CD4-positive, alpha-beta T cell treated with Interleukin-15 for 1 hour (primary cell): ENCODE measurements around the gene PVALB.
A peak's percentile ranks its signal among the peaks of the same experiment; 100 is the strongest.

ENCODE experiments used
- DNase-seq: peaks from one replicate; pipeline ENCODE4 v3.0.0-alpha.2; 2020

PVALB gene

DNA sequence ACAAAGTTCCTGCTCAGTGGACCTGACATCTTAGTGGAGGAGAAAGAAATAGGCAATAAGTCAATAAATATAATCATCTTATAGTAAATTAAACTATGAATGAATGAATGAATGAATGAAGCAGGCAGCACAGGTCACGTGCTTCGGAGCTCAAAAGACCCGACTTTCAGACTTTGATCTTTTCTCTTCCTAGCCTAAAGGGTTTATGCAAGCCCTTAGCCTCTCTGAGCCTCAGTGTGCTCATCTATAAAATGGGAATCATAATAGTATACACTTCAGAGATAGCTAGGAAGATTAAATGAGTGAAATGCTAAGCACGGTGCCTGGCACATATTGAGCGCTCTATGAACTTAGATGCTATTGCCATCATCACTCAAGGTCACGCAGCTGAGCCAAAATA is 7.5 kb downstream of the PVALB start:
- no peak for DNase-seq

DNA sequence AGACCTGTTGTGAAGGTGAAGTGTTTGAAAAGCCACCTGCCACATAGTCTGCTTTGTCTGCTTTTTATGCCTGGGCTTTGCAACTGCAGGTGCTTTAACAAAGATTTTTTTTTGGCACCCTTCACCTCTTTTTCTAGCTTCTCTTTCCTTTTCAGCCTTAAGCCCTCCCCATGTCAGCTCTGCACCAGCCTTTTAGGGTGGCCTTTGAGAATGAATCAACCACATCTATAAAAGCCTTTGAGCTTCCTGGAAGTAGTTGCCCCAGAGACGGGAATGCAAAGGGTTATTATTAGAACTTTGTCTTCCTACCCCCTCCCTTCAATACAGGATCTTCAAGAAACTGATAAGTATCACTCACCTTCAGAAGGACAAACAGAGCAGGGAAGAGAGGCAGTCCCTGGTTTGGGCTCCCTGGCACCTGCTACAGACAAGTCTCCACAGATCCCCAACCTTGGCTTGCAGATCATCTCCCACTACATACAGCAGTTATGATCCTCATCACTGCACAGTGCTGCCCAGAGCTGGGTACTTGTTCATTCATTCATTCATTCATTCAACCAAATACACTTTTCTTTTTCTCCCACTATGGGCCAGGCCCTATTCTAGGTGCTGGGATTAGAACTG is 8.0 kb downstream of the PVALB start:
- no peak for DNase-seq

DNA sequence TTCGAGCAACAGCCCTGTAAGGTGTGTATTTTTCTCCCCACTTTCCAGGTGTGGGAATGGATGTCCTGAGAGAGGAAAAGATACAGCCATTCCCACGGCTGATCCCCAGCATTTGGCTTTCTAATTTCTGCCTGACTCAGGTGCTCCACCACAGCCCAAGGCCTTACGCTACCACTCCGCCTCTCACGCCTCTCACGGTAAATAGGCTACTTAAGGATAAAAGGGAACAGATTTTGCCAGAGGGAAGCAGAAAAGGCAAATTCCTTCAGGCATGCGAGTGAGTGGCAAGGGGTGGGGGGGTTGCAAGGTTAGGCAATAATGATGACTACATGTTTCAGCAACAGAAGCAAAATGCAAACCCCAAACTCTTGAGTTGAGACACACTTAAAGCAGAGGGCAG is 9.2 kb downstream of the PVALB start:
- DNase-seq = no peak

DNA sequence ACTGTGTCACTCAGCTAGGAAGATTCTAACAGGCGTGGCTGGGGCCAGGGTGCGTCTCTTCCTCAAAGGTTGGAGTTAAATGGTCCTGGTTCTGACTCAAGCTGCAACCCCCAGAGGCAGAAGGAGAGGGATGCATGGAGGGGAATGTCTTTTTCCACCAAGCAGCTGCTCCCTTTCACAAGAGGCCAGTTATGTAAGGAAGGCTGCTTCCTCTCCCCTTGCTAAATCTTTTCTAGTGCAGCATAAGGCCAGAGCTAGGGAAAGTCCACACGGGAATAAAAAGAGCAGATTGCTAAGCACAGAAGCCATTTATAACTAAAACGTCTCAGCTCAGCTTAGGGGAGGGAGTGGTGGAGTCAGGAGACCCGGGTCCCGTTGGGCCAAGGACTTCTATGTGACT is 10.0 kb downstream of the PVALB start:
- DNase-seq = no peak

DNA sequence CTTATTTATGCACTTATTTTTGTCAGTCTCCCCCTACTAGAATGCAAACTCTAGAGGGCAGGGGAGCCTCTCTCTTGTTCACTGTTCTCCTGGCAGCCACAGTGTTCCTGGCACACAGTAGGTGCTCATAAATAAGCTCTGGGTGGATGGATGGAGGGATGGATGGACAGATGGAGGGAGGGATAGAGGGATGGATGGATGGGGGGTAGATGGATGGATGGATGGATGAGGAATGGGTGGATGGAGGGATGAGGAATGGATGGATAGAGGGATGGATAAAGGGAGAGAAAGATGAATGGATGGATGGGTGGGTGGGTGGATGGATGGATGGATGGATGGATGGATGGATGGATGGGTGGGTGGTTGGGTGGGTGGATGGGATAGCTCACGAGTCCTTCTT is 13.5 kb downstream of the PVALB start:
- no peak for DNase-seq

DNA sequence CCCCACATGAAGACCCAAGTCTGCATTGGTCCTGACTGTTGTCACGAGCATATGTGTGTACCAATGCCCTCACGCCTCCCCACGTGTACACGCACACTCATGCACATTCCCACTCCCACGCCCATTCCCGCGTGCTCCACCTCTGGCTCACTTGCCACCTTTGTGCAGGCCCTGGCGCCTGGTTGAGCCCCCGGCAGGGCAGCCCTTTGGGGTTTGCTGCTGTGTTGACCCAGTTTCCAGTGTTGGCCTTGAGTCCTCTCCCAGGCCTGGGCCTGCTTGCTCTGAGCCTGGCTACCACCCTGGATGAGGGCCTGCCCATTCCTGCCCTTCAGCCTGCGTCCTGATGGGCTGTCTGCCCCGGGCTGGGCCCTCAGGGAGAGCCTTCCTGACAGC is 18.2 kb downstream of the PVALB start:
- no peak for DNase-seq

DNA sequence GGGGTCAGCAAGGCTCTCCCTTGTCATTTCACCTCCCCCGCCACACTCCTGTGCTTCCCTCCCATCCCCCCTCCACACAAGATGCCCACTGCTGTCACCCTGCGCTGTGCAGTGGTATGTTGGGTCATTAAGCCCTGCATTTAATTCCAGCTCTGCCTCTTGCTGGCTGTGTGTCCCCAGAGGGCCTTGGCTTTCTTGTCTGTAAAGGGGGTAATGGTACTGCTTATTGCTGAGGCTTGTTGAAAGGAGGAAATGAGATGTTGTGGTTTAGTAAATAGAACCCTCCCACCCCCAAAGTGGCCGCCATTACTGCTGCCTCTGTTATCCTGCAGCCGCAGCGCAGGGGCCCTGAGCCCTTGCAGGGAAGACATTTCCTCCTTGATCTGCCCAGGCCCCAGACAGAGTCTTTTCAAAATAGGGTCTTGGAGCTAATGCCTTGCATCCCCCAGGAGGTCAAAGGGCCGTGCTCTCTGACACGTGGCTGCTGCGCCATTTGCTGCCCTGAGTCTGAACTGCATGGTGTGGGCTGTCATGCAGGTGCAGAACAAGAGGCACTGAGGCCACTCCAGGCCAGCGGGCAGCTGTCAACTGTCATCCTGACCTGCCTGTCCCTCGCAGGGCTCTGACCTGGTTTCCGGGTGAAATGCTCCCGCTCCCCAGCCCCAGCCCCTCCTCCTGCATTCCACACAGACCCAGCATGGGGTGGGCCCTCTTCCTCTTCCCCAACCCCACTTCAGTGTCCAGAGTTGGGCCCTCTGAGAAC is 18.7 kb downstream of the PVALB start:
- no peak for DNase-seq

DNA sequence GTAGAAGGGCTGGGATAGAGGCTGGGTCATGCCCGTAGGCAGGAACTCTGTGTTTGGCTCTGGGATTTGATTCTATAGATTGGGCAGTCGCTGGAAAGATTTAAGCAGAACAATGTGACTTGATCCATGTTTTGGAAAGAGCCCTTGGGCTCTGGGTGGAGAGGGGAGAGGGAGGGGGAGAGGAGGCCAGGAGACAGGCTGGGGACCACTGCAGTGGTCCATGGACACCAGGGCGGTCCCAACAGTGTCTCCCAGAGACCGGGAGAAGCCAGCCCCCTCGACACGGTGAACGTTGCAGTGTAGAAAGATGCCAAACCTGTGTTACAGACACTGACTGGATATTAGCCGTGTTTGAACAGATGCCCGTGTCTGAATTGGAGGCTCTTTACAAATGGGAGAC is 19.5 kb downstream of the PVALB start:
- no peak for DNase-seq

DNA sequence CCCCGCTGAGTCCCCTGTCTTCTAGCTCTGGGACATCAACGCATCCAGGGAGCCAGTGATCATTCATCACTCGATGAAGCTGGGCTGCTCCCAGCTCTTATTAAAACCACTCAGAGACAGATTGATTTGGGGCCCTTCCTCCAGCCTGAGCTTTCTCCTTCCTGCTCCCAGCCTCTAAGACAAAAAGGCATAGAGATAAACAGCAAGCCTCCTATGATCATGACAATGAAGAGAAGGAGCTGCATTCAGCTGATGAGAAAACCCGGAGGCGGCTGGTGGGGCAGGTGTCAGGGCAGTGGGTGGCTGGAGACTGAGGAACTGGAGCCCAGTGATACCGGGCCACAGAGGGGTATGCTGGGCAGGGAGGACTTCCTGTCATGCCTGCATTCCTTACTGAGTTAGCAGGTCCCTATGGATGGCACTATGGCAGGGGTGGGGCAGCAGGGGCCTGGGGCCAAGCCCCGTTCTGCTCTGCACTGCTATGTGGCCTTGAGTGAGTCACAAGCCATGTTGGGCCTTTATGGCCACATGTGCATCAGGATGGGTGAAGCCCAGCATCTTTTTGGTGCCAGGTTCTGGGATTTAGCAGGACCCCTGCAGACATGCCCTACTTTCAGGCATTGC is 20.2 kb downstream of the PVALB start:
- DNase-seq = no peak

DNA sequence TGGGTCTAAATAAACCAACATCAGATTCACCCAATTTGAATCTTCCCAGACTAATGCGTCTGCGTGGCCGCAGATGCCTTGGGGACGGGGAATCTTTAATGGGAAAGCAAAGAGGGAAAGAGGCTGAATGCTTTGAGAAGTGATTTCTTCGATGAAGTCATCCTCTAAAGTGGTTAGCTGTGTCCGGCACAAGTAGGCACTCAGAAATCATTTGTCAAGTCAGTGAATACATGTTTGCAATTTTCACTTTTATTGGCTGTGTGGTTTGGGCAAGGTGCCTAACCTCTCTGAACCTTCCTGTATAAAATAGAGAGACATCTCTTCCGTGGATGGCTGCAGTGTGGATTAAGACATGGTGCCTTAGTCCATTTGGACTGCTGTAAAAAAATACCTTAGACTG is 21.2 kb downstream of the PVALB start:
- DNase-seq = no peak

DNA sequence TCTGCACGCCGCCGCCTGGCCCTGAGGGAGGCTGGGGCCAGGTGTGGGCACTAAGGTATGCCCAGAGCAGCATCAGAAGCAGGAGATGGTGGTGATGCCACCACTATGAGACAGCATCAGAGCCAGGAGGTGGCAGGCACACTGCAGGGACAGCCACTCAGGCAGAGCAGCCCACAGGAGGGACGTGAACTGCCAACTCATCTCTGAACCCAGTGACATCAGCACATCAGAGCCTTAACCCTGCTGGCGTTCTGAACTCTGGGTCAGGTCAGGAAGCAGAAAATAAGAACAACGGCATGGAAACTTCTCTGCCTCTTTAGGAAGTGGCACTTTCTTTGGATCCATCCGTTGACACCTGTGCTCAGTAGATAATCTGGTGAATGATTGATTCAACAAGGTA is 26.2 kb downstream of the PVALB start:
- DNase-seq = no peak

DNA sequence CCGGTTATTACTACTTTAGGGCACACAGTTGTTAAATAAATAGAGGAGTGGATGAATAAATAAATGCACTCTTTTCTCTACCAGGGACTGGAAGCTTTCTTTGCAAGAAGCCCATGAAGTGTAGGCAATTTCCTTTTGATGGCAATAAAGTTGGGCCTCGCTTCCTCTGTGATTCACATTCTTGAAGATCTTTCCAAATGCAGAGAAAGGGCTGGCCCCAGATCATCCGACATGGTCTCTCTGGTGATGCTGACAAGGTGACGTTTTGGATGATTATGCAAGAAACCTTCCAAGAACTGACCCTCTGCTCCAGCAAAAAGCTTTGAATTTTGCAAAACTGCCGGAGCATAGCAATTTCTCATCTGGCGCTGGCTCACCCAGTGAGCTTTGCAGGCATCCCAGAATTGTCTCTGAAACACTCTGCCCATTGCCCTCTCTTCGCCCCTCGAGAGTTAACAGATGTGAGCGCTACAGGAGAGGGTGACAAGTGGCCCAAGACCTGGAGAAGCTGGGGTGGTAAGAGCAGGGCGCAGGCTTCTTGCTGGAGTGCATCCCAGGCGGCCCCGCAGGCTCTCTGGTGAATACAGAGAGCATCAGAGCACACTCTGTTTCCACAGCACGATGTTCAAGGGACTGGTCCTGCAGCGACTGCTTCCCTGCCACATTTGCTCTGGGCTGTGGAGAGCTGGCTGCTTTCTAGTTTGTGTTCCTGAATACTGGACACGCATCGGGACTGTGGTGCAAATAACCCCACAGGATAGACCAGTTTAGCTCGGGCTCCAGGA is 29.4 kb downstream of the PVALB start:
- no peak for DNase-seq

DNA sequence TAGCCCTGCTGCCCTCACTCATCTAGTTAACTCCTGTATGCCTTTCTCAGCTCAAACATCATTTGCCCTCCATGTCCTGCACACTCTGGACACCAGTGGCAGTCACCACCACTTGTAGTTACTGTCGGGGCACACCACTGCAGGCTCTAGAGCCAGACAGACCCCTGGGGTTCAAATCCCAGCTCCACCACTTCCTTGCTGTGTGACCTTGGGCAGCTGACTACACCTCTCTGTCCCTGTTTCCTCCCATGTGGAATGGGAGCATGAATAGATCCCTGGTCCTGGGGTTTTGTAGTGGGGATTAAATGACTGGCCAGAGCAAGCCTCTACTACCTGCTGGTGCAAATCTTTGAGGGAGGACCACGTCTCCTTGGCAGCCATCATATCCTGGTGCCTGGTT is 33.1 kb downstream of the PVALB start:
- no peak for DNase-seq

DNA sequence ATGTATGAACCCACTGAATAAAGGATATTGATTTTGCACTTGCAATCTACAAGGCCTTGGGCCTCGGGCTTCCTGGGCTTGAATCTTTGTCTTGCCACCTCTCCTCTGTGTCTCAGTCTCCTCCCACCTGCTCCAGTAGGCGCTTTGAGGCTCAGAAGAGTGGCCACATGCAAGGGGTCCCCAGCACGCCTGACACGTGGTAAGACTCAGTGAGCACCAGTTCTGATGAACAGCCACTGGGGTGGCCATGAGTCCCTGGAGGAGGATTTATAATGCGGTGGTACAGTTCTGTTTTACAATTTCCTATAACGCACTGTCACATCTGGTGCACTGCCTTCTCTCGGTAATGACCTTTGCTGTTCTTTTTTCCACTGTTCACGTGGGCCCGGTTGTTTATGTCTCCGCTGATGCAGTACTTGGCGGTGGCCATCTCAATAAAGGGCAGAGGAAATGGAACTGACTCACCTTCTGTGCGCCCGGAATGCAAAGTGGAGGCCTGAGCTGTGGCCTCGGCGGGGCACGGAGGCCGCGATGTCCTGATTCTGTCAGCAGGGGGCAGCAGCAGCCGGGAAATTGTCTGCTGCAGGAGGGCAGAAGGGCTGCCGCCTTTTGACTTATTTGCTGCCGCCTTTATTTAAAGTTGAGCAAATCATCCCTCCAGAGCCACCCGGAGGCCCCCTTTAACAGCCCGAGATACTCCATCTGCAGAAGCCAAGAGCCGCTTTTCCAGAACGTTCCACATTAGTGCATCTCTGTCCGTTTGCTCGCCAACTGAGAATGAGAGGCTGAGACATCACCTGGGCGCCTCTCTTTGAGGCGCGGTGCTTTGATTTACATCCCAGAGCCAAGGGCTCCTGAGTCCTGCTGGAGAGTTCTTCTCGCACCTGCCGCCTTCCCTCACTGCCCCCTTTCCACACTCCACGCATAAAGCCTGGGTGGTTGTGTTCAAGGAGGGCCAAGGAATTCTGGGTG is 34.9 kb downstream of the PVALB start:
- DNase-seq = peak; percentile 83

DNA sequence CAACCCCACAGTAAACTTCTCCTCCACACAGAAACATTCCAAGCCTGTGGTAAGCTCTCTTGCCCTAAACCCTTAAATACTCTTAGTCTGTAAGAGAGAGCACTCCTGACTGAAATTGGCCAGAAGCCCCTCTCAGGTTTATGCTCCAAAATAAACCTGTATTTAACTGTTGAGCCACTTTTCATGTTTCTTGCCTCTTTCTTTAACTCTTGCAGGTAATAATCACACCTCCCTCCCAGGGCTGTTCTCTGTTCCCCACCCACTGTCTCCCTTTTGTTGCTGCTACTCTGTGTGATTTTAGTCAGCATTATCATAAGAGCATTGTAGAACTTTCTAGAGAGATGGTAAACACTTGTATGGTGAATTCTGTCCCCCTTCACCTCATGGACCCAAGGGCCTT is 38.8 kb downstream of the PVALB start:
- no peak for DNase-seq

DNA sequence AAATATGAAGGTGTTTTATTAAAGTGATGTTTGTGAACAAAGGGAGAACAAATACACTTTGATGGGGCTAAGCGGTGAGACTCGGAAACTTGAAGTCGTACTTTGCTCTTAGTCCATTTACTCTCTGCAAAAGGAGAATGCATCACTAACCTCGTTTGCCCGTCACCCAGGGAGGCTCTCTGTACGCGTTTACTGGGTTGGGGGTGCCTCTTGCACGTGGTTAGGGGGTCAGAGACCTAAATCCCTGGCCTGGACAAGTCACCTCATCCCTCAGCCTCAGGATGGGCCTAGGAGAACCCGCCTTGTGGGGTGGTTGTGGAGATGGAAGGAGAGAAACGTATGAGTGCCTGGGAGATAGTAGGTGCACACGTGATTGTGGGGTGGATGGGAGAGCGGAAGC is 40.1 kb downstream of the PVALB start:
- no peak for DNase-seq

DNA sequence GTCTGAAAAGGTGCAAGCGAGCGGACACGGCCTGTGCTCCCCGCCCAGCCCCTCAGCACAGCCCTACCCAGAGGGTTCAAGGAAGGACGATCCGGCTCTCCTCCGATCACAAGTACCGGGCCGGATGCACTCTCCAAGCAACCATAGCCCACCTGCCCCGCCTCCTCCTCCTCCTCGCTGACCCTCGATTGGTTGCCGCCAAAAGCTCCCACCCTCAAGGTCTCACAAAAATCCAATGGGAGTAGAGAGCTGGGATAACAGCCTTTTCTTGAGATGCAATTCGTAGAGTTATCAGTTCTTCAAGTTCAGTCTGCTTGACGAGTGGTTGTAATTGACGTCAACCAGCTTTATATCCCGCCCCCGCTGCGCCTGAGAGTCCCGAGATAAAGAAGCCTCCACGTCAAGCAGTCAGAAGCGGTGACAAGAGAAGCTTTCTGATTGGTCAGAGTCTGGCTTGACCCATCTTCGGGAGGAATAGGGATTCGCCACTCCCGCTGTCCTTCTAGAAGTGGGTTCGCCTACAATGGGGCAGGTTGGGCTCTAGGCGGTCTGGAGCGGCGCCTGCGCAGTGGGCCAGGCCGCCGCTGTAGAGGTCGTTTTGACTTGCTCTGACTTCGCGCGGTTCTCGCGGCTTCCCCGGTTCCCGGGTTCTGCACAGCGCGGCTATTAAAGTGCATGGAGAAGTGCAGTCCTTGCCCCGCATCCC is 40.7 kb downstream of the PVALB start, which contains the start of gene IFT27:
Gene IFT27, minus strand, starts transcription at position 156 of the 706 bp plus-strand sequence. CDS start 412 bp downstream, outside the sequence.
- peak; percentile 100 for DNase-seq

DNA sequence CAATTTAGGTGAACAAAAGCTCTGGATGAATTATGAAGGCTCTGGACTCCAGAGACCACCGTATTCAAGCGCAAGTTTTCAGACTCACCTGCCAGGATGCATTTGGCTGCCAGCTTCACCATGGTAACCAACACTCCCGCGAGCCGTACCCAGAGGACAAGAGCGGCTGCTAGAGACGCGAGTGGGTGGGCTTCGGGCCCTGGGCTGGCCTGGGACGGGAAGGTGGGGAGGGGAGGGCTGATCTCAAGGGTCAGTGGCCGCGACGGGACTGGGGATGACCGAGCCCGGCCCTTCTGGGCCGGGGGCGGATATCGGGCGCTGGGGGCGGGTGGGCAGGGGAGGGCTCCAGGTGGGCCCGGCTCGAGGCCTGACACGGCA is 41.3 kb downstream of the PVALB start:
- DNase-seq = peak; percentile 53

DNA sequence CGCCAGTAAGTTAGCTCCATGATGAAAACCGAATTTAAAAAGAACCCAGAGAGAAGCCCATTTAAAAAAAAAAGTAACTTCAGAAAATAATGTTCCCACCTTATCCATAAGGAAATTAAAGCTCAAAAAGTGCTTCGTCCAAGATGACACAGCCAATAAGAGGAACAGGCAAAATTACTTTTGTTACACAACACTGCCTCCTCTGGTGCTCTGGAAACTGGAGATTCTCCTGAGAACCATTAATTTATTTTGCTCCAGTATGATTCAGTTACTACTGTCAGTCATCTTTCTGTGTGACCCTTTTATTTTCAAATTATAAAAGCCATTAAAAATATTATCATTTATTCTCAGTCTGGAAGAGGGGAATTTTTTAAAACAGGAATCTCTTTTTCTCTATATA is 42.9 kb downstream of the PVALB start:
- DNase-seq = no peak

DNA sequence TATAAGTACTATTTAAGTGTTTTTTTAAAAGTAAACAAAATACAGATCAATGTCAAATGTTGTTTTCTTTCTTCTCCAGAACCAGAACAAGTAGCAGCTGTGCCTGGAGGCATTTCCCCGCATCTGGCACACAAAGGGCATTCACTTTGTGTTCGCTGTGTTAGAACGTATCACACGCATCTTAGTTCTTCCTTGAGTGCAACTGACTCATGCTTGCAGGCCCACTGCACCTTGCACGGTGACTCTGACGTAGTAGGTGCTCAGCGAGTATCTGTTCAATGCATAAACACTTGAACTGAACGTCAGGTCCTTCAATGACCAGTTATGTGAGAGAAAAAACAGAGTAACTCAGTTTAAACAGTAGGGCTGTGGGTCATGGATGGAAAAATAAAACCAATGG is 44.4 kb downstream of the PVALB start:
- DNase-seq = no peak

DNA sequence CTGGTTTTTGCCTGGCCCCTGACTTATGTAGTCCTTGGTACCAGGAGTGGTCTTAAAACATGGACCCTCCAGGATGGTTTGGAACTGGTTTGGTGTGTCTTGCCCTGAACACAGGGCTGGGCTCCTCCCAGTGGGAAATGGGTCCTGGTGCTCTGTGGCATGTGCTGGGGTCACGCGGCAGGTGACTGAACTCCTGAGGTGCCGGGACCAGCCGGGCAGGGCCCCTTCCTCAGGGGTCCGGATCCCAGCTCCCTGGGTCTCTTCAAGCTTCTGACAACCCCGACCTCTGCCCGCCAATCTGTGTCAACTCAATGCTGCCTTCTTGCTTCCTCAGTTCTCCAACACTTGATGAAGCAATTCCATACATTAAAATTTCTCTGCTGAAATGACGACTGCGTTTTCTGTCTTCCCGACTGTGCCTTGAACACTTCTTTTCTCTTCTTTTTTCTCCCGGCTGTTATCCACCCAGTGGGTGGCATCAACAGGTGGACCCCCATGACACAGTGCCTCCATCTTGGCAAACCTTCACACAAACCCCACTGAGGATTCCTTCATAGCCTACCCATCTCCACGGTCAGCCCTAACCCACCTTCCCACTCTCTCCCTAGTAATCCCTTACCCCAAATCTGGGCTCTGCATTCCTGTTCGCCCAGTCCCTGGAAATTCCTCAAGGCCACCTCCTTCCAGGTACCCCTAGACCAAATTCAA is 45.3 kb downstream of the PVALB start:
- DNase-seq = no peak
